ENCODE results near the gene ADGRV1.

GRCh38 chr5:90994796-90995195 lies 436.2 kb downstream of the ADGRV1 start:
- no peak for TF ChIP-seq CTCF (conservative IDR thresholded peaks at IDR 0.05; ENCODE audit: low read length)
- TF ChIP-seq EZH2phosphoT487 (IDR thresholded peaks at IDR 0.05; ENCODE audit: borderline replicate concordance): no peak

Data from Loucy (cell line).